HG03442 (cell line): ENCODE results near the gene TRAK2.
A peak's percentile ranks its signal among the peaks of the same experiment; 100 is the strongest.
"Not testable (repeated sequence)": the region's sequence is repeated elsewhere in the genome, so short reads cannot be mapped to it uniquely, and the experiment has no call there.

Experiments
- ATAC-seq: cut with Tn5 transposase; IDR thresholded peaks from one replicate; pipeline ENCODE4 v1.9.1; 2021; ENCODE audit warnings: mild to moderate bottlenecking, moderate library complexity; ENCODE audit not compliant: unreplicated experiment

TRAK2 gene

DNA sequence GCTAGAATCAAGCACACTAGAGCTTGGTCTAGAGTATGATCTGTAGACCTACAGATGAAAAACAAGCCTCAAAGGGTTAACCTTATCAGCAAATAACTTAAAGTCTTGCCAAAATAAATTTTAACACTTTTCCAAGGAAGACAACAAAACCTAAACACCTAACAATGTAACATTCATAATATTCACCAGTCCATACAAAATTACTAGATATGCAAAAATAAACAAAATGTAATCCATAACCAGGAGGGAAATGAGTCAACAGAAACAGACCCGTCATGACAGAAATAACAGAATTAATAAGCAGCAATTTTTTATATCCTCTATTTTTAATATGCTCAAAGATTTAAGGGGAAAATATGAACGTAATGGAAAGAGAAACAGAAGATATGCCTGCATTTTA is 36.1 kb downstream of the TRAK2 start:
- ATAC-seq: no peak

DNA sequence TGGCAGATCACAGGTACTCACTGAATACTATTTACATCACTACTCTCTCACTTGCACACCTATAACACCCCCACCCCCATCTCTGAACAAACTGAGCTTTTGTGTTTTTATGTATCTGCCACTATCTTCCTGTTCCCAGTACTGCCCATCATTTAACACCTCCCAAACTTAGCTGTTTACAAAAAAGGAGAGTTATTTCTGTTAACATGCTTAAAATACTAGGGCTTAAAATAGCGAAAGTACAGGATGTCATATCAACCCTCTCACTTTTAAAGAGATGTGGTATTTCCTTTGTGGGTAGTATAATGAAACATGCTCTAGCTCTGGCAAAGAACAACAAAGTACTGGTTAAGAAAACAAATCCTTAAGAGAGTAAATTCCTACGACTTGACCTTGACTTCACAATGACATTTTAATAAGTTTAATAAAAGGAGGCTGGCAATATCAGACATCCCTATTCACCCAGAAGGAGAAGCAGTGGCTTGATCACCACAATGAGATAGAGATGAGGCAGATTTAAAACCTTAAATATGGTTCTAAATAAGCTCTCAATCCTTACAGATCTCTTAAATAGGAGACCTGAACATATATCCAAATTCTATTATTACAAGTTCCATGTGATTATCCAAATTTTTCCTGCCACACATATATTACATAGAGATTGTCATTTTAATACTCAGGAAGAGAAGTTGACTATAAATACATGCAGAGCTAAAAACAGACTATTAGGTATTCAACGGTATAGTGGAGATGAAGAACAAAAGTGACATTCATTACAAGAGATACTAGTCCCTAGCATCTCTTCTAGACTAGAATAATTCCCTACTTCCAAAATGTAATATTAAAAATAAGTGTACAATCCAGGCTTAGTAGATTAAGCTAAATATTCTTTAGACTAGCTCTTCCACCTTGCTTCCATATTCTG is 36.9 kb downstream of the TRAK2 start:
- ATAC-seq: no peak

DNA sequence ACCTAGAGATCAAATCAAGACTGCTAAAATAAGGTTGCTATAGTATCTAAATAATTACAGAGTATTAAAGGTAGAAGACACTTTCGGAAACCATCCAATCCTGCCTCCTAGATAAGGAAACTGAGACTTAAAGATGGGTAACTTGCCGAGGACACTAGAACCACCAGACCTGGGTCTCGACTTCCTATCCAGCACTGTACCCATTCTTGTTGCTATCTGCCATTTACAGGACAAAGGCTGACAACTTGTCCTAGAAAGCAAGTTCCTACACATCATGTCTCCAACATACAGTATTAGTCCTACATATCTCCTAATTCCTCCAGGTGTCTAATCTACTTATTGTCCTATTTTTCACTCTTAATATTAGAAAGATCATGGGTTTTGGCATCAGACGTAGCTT is 37.7 kb downstream of the TRAK2 start:
- ATAC-seq: no peak

DNA sequence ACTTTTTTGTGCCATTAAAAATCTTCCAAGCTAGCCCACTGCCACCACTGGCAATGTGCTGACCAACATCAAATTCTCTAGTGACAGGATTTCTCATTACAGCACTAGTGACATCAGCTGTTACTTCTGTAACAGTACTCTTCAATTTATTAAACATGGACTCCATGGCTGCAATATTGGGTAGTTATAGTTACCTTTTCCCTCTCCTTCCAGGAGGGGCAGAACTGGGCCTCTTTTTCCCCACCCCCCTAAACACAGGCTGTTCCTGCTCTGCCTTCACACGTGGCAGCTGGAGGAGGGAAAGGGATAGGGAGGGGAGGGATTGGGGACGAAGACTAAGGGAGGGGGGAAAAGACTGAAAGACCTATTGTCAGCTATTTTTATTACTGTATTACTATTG is 38.1 kb downstream of the TRAK2 start:
- no peak for ATAC-seq

DNA sequence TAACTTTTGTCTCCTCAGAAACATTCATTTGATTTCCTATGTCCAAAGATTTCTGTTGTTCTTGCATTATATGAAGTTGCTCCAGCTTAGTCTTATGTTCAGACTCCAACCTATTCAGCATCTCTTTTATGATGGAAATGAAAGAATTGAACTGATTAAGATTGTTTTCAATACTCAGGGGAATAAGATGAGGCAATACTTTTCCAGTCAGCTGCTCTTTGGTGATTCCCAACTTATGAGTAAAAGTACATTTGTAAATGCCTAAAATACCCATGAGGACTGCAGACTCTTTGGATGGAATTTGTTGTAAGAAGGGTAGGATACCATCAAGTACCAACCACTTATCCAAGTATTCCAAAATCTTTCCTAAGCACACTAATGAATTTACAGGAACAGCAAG is 39.8 kb downstream of the TRAK2 start:
- ATAC-seq: no peak

DNA sequence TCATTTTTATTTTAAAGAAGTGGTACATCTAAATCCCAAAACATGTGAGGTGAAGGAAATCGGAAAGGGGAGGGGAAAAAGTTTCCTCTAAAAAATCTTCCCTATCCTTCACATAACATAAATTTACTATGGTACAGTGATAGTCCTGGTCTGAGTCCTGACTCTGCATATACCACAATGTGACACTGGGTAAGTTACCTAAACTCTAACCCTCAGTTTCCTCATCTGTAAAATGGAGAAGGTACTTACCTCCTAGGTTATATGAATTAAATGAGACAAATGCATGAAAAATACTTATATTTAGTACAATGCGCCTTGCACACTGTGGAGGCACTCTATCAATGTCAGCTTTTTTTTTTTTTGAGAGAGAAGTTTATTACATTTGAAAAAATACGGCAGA is 42.3 kb downstream of the TRAK2 start:
- no peak for ATAC-seq

DNA sequence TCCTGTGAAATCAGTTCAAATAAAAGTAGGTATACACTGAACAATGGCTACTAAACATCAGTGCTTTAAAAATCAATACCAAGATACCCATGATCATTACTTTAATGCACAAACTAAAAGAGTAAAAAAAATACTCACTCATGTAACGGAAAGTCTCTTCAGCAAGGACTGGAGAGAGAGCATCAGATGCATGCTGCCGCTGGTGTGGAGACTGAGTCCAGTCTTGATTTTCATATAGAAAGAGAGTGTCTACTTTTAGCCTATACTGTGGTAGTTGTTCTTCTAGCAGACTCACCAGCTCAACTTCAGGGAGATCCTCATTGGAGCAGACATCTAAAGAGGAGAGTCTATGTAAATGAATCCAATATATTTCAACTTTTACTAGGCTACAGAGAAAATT is 44.0 kb downstream of the TRAK2 start:
- ATAC-seq: no peak

DNA sequence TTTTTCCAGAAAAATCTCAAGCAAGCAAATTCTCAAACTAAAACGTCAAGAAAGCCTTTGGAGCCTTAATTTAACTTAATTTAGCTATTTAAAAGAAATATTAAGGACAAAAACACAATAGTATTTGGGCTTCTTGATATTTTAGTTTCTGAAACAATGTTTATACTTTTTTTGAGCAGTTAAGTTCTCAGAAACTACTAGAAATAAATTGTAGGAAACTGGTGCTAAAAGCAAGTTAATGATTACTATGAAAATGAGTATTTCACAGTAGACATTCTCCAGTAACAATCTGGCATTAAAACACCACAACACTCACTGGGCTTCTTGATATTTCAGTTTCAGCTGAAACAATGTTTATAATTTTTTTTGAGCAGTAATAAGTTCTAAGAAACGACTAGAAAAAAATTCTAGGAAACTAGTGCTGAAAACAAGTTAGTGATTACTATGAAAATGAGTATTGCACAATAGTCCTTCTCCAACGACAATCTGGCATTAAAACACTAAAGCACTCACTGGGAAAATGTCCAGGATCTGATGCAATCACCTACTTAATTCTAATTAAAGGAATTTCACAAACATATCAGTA is 45.1 kb downstream of the TRAK2 start:
- no peak for ATAC-seq

DNA sequence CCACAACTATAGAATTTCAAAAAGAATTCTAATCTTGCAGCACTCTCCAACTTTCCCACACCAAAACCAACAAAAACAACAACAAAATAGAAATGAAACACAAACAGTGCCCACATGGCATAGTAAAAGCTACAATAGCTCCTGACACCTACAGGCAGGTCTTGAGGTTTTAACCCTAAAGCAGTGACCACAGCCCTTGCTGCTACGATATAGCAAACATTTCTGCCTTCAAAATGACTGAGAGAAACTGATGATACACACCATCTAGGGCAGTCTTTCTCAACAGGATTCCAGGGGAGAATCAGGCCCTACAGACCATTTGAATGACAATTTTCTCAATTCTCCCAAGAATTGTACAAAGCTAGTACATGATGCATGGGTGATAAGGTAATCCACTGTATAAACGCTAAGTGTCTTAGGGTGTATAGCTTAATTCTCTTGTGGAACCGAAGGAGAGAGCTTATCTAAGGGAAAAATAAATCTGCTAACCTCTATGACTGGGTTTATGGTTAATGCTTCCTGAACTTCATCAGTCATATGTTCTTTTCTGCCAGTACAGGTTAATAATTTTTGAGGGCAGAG is 46.5 kb downstream of the TRAK2 start:
- ATAC-seq: no peak

DNA sequence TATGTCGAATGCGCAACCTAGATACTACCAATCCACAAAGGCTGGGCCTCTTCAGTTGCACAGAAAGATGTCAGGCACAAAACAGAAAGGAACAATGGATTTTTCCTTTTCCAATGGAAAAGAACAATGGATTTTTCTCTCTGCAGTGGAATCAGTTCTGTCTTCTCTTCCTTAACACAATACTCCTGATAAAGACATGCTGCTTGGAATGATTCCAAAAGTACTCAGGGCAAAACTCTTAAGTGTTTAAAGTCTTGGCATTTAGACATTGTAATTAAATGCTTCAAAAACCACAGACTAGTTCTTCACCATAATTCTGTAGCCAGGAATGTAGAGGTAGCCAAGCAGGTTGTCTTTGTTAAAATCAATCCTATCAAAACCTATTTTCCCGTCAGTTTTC is 47.4 kb downstream of the TRAK2 start:
- ATAC-seq: no peak

DNA sequence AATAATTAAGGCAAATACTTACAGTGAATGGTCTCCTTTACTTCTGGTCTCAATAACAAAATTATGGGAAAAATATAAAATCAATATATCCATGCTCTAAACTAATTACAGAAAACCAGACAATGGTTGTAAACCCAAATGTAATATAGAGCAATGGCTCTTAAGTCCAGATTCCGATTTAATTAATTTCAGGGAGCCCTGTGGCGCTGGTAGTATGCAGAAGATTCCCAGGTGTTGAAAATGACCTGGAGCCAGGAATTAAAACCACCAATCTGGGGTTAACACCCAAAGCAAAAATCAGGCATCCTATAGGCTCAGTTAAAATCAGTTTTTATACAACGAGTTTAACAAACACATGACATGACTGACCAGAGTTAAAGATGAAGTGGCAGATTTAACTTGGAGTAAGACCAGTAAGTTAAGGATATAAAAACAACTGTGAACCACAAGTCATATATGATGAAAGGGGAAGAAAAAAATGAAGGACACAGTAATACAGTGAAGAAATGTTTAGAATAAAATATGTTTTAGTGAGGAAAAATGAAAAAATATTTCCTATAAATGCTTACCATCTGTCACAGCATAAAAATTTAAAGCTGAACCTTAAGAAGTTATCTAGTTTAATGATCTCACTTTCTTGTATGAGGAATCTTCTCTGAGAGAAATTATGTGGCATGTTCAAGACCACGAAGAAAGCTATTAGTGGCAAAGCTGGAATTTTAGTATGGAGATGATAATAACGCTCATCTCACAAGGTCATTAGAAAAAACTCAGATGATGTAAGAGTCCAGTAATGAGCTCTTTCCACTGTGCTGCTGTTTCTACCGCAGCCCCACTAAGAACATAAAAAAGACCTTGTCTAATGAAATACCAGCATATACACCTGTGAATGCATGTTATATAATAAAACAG is 48.4 kb downstream of the TRAK2 start:
- ATAC-seq: no peak

DNA sequence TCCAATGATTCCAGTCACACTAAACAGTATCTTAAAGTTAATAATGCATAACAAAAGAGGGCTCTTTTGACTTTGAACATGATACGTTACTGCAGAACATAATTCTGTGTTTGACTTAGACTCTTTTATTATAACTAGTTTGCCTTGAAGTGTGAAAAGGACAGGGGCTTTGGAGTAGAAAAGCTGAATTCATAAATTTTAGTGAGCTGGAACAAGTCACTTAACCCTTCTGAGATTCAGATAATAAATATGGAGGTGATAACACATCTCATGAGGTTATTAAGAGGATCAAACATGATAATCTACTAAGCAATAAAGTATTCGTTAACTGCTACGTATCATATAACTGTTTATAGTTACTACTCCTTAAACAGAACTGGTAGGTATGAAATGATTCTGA is 49.4 kb downstream of the TRAK2 start:
- no peak for ATAC-seq

DNA sequence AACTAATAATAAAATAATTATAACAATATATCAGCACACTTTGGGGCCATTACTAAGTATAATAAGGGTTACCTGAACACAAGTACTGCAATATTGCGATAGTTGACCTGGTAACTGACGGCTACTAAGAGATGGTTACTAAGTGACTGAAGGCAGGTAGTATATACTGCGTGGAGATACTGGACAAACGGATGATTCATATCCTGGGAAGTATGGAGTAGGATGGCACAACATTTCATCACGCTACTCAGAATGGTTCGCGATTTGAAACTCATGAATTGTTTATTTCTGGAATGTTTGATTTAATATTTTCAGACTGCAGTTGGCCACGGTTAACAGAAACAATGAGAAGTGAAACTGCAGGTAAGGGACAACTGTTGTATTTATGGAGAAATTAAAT is 54.7 kb downstream of the TRAK2 start:
- ATAC-seq: no peak

DNA sequence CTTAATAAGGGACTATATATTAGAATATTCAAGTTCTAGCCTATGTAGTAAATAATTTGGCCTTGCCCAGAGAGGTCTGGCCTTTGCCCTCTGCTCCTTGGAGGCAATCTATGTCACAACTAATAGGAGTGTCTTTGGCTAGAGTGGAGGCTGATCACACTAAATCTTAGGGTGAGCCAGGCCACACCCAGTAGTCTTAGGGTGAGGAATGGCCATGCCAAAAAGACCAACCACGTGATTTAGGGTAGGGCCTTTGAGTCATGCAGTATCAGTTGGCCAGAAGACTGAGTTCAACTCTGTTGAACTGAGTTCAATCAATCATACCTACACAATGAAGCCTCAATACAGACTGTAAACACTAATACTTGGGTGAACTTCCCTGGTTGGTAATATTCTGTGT is 68.1 kb downstream of the TRAK2 start:
- no peak for ATAC-seq

DNA sequence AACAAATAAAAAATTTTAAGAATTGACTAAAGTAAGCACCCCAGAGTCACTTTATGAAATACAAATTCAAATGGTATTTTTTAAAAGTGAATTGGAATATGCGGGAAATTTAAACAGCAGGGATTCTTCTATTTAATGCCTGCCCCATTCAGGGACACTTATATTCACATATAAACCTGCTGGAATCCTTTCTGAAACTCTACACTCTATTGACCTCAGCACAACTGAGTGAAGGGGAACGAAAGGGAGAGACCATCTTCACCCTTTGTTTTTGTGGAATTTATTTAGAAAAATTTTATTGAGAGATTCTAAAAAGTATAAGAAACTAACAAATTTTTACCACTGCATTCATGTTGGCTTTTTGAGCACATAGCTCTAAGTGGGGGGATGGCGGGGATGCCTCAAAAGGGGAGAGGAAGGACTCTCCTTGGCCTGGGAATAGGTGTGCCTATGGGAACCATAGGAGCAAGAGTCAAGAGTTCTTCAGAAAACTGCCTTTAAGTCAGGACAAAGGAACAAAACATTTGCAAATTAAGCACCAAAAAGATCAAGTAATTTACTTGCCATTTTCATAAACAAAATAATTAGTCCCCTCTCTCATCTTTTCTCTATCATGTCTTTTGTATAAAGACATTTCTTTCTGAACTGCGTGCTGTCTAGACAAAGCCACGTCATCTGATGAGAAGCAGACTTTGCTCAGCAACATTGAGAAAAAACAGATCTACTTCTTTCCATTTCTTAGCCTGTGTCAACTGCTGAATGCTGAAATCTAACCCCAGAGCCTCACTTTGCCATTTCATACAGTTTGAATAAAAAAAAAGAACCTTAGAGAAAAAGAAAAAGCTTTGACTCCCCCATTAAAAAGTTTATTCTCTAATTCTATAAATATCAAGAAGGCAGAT is 72.5 kb downstream of the TRAK2 start:
- ATAC-seq: no peak

DNA sequence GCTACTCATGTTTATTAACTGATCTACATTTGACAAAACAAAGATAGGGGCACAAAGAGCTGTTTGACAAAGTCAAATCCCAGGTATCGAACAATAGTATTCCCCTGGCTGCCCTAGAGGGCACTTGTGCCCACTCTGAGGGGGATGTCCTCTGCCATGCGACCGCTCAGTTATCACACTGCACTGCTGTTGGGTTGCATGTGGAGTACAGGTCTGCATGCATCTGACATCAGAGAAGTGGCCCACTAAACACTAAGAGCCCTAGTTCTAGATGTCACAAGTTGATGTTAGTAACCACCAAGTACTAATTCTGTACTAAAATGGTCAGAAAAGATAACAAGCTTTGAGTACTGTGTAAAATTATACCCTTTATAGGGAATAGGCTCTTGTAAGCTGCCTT is 74.0 kb downstream of the TRAK2 start:
- ATAC-seq: no peak

DNA sequence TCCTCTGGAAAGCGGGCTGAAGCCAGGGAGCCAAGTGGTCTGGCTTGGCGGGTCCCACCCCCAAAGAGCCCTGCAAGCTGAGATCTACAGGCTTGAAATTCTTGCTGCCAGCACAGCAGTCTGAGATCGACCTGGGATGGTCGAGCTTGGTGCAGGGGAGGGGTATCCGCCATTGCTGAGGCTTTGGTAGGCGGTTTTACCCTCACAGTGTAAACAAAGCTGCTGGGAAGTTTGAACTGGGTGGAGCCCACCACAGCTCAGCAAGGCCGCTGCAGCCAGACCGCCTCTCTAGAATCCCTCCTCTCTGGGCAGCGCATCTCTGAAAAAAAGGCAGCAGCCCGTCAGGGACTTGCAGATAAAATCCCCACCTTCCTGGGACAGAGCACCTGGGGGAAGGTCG is 81.5 kb downstream of the TRAK2 start:
- no peak for ATAC-seq

DNA sequence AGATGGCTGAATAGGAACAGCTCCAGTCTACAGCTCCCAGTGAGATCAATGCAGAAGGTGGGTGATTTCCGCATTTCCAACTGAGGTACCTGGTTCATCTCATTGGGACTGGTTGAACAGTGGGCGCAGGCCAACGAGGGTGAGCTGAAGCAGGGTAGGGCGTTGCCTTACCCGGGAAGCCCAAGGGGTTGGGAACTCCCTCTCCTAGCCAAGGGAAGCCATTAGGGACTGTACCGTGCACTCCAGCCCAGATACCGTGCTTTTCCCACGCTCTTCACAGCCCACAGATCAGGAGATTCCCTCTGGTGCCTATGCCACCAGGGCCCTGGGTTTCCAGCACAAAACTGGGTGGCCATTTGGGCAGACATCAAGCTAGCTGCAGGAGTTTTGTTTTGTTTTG is 81.9 kb downstream of the TRAK2 start:
- not testable (repeated sequence) for ATAC-seq

DNA sequence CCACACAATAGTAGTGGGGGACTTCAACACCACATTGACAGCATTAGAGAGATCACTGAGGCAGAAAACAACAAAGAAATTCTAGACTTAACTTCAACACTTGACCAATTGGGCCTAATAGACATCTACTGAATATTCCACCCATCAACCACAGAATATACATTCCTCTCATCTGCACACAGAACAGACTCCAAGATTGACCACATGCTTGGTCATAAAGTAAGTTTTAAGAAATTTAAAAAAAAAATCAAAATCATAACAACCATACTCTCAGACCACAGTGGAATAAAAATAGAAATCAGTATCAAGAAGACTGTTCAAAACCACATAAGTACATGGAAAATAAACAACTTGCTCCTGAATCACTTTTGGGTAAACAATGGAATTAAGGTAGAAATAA is 85.1 kb downstream of the TRAK2 start:
- ATAC-seq: no peak

DNA sequence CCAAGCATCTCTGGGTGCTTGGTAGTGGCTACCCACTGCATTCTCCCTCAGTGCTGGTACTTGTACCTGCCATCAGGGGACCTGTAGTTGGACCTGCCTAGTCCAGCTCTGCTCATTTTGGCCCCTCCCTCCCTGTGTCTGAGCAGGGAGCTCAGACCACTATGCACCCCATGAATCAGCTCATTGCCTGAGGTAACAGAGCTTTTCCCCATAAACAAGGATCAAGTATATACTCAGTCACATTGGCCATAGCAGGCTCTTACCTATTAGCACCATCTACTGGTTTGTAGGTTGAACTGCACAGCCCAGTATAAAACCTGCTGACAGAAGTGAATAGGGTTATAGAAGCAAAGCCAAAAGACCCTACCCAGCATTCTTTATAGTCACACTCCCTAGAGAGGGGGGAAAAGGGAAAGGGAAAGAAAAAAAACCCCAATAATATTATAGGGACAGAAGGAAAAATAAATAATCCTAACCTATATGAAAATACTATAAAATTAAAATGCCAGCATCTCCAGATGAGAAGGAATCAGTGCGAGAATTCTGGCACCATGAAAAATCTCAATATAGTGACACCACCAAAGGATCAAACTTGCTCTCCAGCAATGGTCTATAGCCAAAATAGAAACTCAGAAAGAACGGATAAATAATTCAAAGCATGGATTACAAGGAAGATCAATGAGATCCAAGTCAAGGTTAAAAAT is 87.2 kb downstream of the TRAK2 start:
- ATAC-seq: peak; percentile 64
